ENCODE results near the gene CHMP2A.

The CHMP2A gene

DNA sequence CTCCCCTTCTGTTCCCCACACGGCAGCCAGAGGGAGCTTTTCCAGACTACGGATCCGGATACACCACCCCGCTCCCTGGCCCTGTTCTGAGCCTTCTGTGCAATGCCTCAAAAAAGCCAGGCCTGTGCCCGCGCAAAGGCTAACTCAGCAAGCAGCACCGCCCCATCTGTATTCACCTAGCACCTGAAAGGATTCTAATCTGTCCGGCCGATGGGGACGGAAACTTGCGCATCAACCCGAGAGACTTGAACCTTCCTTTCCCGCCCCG, 35.9 kb downstream of the CHMP2A start:
- H3K4me3 ChIP-seq (ENCODE audit: low read depth, low read length): peak overlapping the region; percentile 81
- in situ Hi-C loops (cut with HindIII; ENCODE audit: low sequenced_read_pairs): no loop called here
- peak; percentile 90 for TF ChIP-seq CTCF (IDR thresholded peaks at IDR 0.05; ENCODE audit: low read depth, low read length)
- DNase-seq (ENCODE audit: low read depth, low spot score): peak; percentile 77

DNA sequence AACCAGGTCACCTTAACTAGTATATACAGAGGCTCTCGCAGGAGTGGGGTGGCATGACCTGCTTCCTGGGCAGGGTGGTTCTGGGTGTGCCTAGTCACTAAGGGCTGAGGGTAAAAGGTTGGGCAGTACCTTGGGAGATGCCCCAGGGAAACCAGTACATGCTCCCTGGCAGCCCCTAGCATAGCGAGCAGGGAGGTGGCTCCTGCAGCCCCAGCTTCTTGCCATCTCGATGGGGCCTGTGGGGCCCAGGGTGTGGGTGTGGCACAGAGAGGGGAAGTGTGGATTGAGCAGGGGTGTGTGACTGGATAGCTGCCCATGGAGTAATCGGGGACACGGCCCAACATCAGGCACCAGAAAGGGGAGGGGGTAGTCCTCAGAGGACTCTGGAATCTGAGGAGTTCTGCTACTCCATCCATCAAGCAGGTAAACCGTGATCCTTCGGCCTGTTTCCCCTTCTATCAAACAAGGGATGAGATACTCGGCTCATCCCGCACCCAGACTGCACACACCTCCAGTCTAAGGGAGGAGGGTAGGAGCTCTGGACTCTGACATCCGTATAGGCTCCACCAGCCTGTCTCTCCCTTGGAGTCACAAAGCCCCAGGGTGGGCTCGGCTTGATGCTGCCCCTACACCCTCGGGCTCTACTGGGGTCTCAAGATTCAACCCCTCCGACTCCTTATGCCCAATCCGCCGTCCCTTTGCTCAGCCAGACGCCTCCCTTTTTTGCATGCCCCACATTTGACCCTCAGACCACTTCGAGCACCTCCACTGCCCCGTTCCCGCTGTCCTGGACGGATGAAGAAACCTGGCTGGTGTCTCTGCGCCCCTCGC, 36.4 kb downstream of the CHMP2A start:
- in situ Hi-C loops (cut with HindIII; ENCODE audit: low sequenced_read_pairs): no loop called here
- DNase-seq (ENCODE audit: low read depth, low spot score): no peak
- peak overlapping the region; percentile 81 for H3K4me3 ChIP-seq (ENCODE audit: low read depth, low read length)
- no peak for TF ChIP-seq CTCF (IDR thresholded peaks at IDR 0.05; ENCODE audit: low read depth, low read length)

GRCh38 chr19:58516964-58517833, 37.7 kb downstream of the CHMP2A start:
- TF ChIP-seq CTCF (IDR thresholded peaks at IDR 0.05; ENCODE audit: low read depth, low read length): peak; percentile 0
- DNase-seq (ENCODE audit: low read depth, low spot score): no peak
- no peak overlapping the region for H3K4me3 ChIP-seq (ENCODE audit: low read depth, low read length)
- in situ Hi-C loops (cut with HindIII; ENCODE audit: low sequenced_read_pairs): no loop called here

GRCh38 chr19:58516246-58516836, 38.6 kb downstream of the CHMP2A start:
- no peak overlapping the region for H3K4me3 ChIP-seq (ENCODE audit: low read depth, low read length)
- in situ Hi-C loops (cut with HindIII; ENCODE audit: low sequenced_read_pairs): no loop called here
- TF ChIP-seq CTCF (IDR thresholded peaks at IDR 0.05; ENCODE audit: low read depth, low read length): no peak
- DNase-seq (ENCODE audit: low read depth, low spot score): no peak

GRCh38 chr19:58515259-58515658, 39.6 kb downstream of the CHMP2A start:
- in situ Hi-C loops (cut with HindIII; ENCODE audit: low sequenced_read_pairs): no loop called here
- DNase-seq (ENCODE audit: low read depth, low spot score): no peak
- no peak overlapping the region for H3K4me3 ChIP-seq (ENCODE audit: low read depth, low read length)
- TF ChIP-seq CTCF (IDR thresholded peaks at IDR 0.05; ENCODE audit: low read depth, low read length): no peak

DNA sequence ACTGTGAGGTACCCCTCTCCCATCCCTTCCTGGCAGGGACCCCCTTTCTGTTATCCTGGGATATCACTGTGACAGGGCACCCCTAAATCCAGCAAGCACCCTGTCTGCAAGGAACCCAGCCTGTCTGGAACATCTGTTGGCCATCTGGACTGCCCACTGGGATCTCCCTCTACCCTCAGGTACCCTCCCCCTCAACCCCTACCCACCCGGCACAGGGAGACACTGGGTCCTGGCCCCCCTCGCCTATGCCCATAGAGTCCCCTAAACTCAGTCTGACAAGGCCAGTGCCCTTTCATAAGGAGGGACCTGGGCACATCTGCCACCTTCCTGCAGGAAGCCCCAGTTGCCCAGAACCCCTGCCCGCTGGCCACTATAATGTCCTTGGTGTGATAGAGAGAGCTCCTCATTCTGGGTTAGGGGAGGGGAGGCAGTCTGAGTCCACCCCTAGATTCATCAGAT, 40.3 kb downstream of the CHMP2A start:
- TF ChIP-seq CTCF (IDR thresholded peaks at IDR 0.05; ENCODE audit: low read depth, low read length): no peak
- DNase-seq (ENCODE audit: low read depth, low spot score): no peak
- peak overlapping the region; percentile 37 for H3K4me3 ChIP-seq (ENCODE audit: low read depth, low read length)
- in situ Hi-C loops (cut with HindIII; ENCODE audit: low sequenced_read_pairs): no loop called here
